Measurements from ENCODE around the gene SSBP2. TPM values are rescaled to one million over a fixed set of nuclear protein-coding genes. Genes with fewer than 3 reads are reported as not detected.

SSBP2 gene
- total RNA-seq, 4 donors from 2014 or later: 45.3 to 83.1 (median 61.7) TPM

GRCh38 chr5:81766611-81767010 is 15.7 kb upstream of the SSBP2 start:
- H3K4me3 ChIP-seq (ENCODE audit: low read depth, poor library complexity, severe bottlenecking): no peak overlapping the region
- DNase-seq (ENCODE audit: low spot score in 2 of 2): no peak
- TF ChIP-seq CTCF (IDR thresholded peaks at IDR 0.05): no peak
- TF ChIP-seq POLR2A (IDR thresholded peaks at IDR 0.05): no peak
- WGBS, 2 donors: 88 to 91% methylated on average over 7 of the region's 7 CpGs
- intact Hi-C loops (cut with DNase I; ENCODE audit: low total_unique reads): no loop called here

- DNase-seq (ENCODE audit: low spot score in 2 of 2): no peak
- intact Hi-C loops (cut with DNase I; ENCODE audit: low total_unique reads): no loop called here
- 88 to 92% methylated on average over 4 of the region's 4 CpGs for WGBS, 2 donors
- H3K4me3 ChIP-seq (ENCODE audit: low read depth, poor library complexity, severe bottlenecking): no peak overlapping the region
- TF ChIP-seq CTCF (IDR thresholded peaks at IDR 0.05) (no peak), POLR2A (IDR thresholded peaks at IDR 0.05) (no peak)
Measured at GRCh38 chr5:81763294-81763928, 12.5 kb upstream of the SSBP2 start.

DNA sequence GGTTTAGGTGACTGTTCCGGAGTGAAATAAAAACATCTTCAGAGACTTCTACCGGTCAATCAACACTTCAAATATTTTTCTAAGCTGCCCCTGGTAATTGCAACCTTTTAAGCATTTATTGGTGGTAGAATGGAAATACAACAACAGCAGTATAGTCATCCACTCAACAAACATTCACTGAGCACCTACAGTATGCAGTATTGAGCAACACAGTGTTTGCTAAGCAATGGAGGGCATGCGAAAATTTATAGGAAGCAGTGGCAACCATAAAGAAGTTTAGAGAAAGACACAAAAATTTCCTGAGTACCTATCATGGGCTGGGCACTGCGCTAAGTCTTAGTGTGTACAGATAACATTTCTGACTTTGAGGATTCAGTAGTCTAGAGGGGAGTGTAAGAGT is 12.0 kb upstream of the SSBP2 start:
- TF ChIP-seq CTCF (IDR thresholded peaks at IDR 0.05) (no peak), POLR2A (IDR thresholded peaks at IDR 0.05) (no peak)
- no peak overlapping the region for H3K4me3 ChIP-seq (ENCODE audit: low read depth, poor library complexity, severe bottlenecking)
- intact Hi-C loops (cut with DNase I; ENCODE audit: low total_unique reads): no loop called here
- WGBS, 2 donors: 92 to 95% methylated on average over 4 of the region's 4 CpGs
- no peak for DNase-seq (ENCODE audit: low spot score in 2 of 2)

GRCh38 chr5:81762401-81762800 is 11.5 kb upstream of the SSBP2 start:
- H3K4me3 ChIP-seq (ENCODE audit: low read depth, poor library complexity, severe bottlenecking): no peak overlapping the region
- WGBS, 2 donors: 88 to 93% methylated on average over 3 of the region's 3 CpGs
- intact Hi-C loops (cut with DNase I; ENCODE audit: low total_unique reads): no loop called here
- no peak for TF ChIP-seq POLR2A (IDR thresholded peaks at IDR 0.05)
- DNase-seq (ENCODE audit: low spot score in 2 of 2): no peak

GRCh38 chr5:81761970-81762369 is 11.1 kb upstream of the SSBP2 start:
- no peak for DNase-seq (ENCODE audit: low spot score in 2 of 2)
- no peak overlapping the region for H3K4me3 ChIP-seq (ENCODE audit: low read depth, poor library complexity, severe bottlenecking)
- WGBS, 2 donors: 87% methylated on average over 1 of the region's 1 CpG
- intact Hi-C loops (cut with DNase I; ENCODE audit: low total_unique reads): no loop called here
- TF ChIP-seq CTCF (IDR thresholded peaks at IDR 0.05): no peak

GRCh38 chr5:81761270-81761669 is 10.4 kb upstream of the SSBP2 start:
- intact Hi-C loops (cut with DNase I; ENCODE audit: low total_unique reads): no loop called here
- WGBS, 2 donors: 63 to 69% methylated on average over 2 of the region's 2 CpGs
- H3K4me3 ChIP-seq (ENCODE audit: low read depth, poor library complexity, severe bottlenecking): no peak overlapping the region
- no peak for DNase-seq (ENCODE audit: low spot score in 2 of 2)
- TF ChIP-seq POLR2A (IDR thresholded peaks at IDR 0.05) (no peak), CTCF (IDR thresholded peaks at IDR 0.05) (no peak)
